GM12801 (cell line): ENCODE data around the gene TTC19.

Experiments
- CTCF ChIP-seq: IDR thresholded peaks from one replicate; pipeline ENCODE4 v1.5.1; 2011; ENCODE audit warnings: control low read depth; ENCODE audit not compliant: insufficient read length; ENCODE audit errors: extremely low read depth

The TTC19 gene

GRCh38 chr17:16037636-16038035 is 38.0 kb downstream of the TTC19 start:
- TF ChIP-seq CTCF: no peak

- no peak for TF ChIP-seq CTCF
These were observed 41.2 kb downstream of the TTC19 start for GRCh38 chr17:16040710-16041251.

- TF ChIP-seq CTCF: no peak
These were observed 44.9 kb downstream of the TTC19 start for GRCh38 chr17:16044487-16044886.

- no peak for TF ChIP-seq CTCF
These were observed 47.3 kb downstream of the TTC19 start for GRCh38 chr17:16046966-16047365.

- no peak for TF ChIP-seq CTCF
These were observed 49.3 kb downstream of the TTC19 start for GRCh38 chr17:16048811-16049449.

- no peak for TF ChIP-seq CTCF
These were observed 51.2 kb downstream of the TTC19 start for GRCh38 chr17:16050844-16051243.

GRCh38 chr17:16052486-16052885 is 52.9 kb downstream of the TTC19 start:
- no peak for TF ChIP-seq CTCF

GRCh38 chr17:16061631-16062030 is 62.0 kb downstream of the TTC19 start:
- TF ChIP-seq CTCF: no peak
